Esophagus (tissue), 2 donors: Measurements from ENCODE around the gene SLC4A4. TPM values are rescaled to one million over a fixed set of nuclear protein-coding genes. Genes with fewer than 3 reads are reported as not detected.

ENCODE experiments used
- H3K27ac ChIP-seq, 2 donors: one replicate each; pipeline ENCODE4 v1.5.1; 2013; ENCODE audit warnings: low read depth in 2 of 2, mild to moderate bottlenecking in 2 of 2, inconsistent platforms in 1 of 2, low read length in 1 of 2, moderate library complexity in 1 of 2
- H3K27me3 ChIP-seq, 2 donors: one replicate each; pipeline ENCODE4 v1.6.1; 2013; ENCODE audit warnings: low read length in 2 of 2, control low read depth in 1 of 2, mild to moderate bottlenecking in 1 of 2; ENCODE audit not compliant: insufficient read depth in 2 of 2, control insufficient read depth in 1 of 2
- H3K36me3 ChIP-seq, 2 donors: one replicate each; pipeline ENCODE4 v1.6.1; 2013; ENCODE audit warnings: low read length in 1 of 2; ENCODE audit not compliant: control insufficient read depth in 2 of 2, insufficient read depth in 2 of 2
- H3K4me1 ChIP-seq, 2 donors: one replicate each; pipeline ENCODE4 v1.6.1; 2013; ENCODE audit warnings: low read length in 1 of 2; ENCODE audit not compliant: control insufficient read depth in 2 of 2, insufficient read depth in 2 of 2
- H3K4me3 ChIP-seq, 2 donors: one replicate each; pipeline ENCODE4 v1.5.1; 2013; ENCODE audit warnings: low read length in 2 of 2, mild to moderate bottlenecking in 2 of 2, low read depth in 1 of 2, moderate library complexity in 1 of 2
- H3K9me3 ChIP-seq, 2 donors: one replicate each; pipeline ENCODE4 v1.6.1; 2013; ENCODE audit warnings: mild to moderate bottlenecking in 2 of 2, low read depth in 1 of 2, low read length in 1 of 2, moderate library complexity in 1 of 2; ENCODE audit not compliant: control insufficient read depth in 2 of 2, insufficient read depth in 1 of 2
- WGBS, 2 donors: extraction: QIAGEN DNeasy Blood & Tissue Kit; methylation state at CpG; one replicate each; pipeline ENCODE4 v1.1.7; 2013; 5-methylcytosine and 5-hydroxymethylcytosine counted together
- polyA plus RNA-seq, 2 donors: library from polyadenylated mRNA; stranded (reverse); fragments of 200-250 nt; gene quantifications; one replicate each; pipeline ENCODE4 v1.2.3, GENCODE V29; 2013
- donor health status: healthy with polysubstance abuse.
- donor health status: Bipolar disorder and iron deficiency.

Gene SLC4A4
- polyA plus RNA-seq, 2 donors: 0.39 to 0.75 TPM

DNA sequence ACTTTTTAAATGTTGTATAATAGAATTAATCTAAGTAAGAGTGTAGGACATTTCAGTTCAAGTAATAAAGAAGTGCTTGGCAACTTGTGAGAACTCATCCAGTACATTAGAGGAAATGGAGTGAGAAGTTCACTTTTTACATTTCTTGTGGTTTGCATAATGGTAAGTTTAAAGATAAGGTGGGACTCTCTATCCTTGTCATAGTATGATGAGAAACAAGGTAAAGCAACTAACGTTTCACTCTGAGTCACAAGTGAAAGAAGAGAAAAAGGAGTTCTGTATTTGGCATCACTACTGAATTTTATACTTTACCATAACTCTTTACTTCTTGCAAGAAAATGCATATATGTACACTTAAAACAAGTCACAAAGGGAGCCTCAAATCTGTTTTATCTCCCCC lies 219.4 kb downstream of the SLC4A4 start:
- no peaks in the 10 kb centered on the region for H3K9me3 ChIP-seq
- 35 to 56% methylated on average over 1 of the region's 1 CpG for WGBS, 2 donors
- no peak overlapping the region for H3K4me3 ChIP-seq
- no peaks in the 10 kb centered on the region for H3K27me3 ChIP-seq
- no peaks in the 10 kb centered on the region for H3K36me3 ChIP-seq
- H3K27ac ChIP-seq: no peak overlapping the region
- no peaks in the 10 kb centered on the region for H3K4me1 ChIP-seq

- no peak overlapping the region for H3K27ac ChIP-seq
- H3K36me3 ChIP-seq: no peaks in the 10 kb centered on the region
- no peak overlapping the region for H3K4me3 ChIP-seq
- no peaks in the 10 kb centered on the region for H3K27me3 ChIP-seq
- no peaks in the 10 kb centered on the region for H3K9me3 ChIP-seq
- no peaks in the 10 kb centered on the region for H3K4me1 ChIP-seq
- 0% methylated on average over 1 of the region's 1 CpG for WGBS, 2 donors
These were observed 221.2 kb downstream of the SLC4A4 start for GRCh38 chr4:71559957-71560571.

DNA sequence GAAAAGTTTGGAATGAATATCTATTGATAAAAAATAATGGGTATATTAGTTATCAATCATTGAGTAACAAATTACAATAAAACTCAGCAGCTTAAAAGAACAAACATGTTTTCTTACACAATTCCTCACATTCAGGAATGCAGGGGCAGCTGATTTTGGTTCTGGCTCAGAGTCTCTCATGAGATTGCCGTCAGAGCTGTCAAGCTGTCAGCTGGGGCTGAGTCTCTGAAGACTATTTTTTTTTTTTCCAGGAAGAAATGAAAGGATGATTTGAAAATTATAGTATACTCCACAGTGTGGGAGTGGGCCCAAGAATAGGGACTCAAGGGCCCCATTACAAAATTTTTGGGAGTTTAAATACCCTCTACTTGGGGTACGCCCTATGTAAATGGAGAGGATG lies 226.0 kb downstream of the SLC4A4 start:
- Histone ChIP-seq H3K27me3 (no peaks in the 10 kb centered on the region), H3K36me3 (no peaks in the 10 kb centered on the region), H3K4me1 (no peaks in the 10 kb centered on the region), H3K4me3 (no peak overlapping the region), H3K9me3 (no peaks in the 10 kb centered on the region), H3K27ac (no peak overlapping the region)
- 87% methylated on average over 2 of the region's 2 CpGs for WGBS, 2 donors

- Histone ChIP-seq H3K9me3 (no peaks in the 10 kb centered on the region), H3K27me3 (no peaks in the 10 kb centered on the region), H3K4me3 (no peak overlapping the region), H3K4me1 (no peaks in the 10 kb centered on the region), H3K27ac (no peak overlapping the region), H3K36me3 (no peaks in the 10 kb centered on the region)
- 74 to 76% methylated on average over 3 of the region's 3 CpGs for WGBS, 2 donors
These were observed 228.0 kb downstream of the SLC4A4 start for GRCh38 chr4:71566856-71567255.

- Histone ChIP-seq H3K27me3 (no peaks in the 10 kb centered on the region), H3K9me3 (no peaks in the 10 kb centered on the region), H3K36me3 (no peaks in the 10 kb centered on the region), H3K4me1 (no peaks in the 10 kb centered on the region), H3K4me3 (no peak overlapping the region), H3K27ac (no peak overlapping the region)
- 0% methylated on average over 1 of the region's 1 CpG for WGBS, 2 donors
These were observed 229.3 kb downstream of the SLC4A4 start for GRCh38 chr4:71568131-71568530.

DNA sequence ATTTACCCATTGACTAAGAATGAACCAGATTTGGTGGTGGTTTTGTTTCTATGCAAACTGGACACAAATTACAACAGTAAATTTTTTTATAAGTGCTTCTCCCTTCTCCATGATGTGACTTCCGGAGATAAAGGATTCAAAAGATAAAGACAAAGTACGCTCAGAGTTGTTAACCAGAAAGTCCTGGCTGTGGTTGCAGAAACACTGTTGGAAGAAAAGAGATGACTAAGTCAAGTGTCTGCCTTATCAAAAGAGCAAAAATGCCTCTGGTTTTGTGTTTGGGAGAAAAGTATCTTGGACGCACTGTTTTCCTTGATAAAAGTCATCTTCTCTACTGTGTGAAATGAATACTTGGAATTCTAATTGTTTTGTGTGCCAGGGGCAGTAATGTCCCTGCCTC lies 231.7 kb downstream of the SLC4A4 start:
- H3K4me3 ChIP-seq: no peak overlapping the region
- H3K27me3 ChIP-seq: no peaks in the 10 kb centered on the region
- no peaks in the 10 kb centered on the region for H3K4me1 ChIP-seq
- 82 to 88% methylated on average over 3 of the region's 3 CpGs for WGBS, 2 donors
- no peaks in the 10 kb centered on the region for H3K9me3 ChIP-seq
- no peak overlapping the region for H3K27ac ChIP-seq
- H3K36me3 ChIP-seq: no peaks in the 10 kb centered on the region

DNA sequence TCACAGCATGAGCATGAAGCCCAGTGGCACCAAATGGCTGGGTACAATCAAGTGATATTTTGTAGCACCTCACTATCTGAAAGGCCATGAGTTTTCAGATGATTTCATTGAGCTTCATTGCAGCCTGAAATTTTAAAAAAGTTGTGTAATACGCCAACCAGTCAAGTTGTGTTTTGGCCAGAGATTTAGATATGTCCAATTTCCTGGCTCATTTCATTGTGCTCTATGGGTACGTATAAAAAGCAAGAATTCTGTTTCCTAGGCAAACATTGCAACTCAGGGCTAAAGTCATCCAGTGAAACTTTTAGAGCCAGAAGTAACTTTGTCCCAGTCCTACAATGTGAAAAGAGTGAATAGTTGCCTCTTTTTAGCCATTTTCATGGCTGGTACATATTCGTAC lies 232.5 kb downstream of the SLC4A4 start:
- no peaks in the 10 kb centered on the region for H3K9me3 ChIP-seq
- no peaks in the 10 kb centered on the region for H3K36me3 ChIP-seq
- H3K4me3 ChIP-seq: no peak overlapping the region
- no peaks in the 10 kb centered on the region for H3K27me3 ChIP-seq
- H3K4me1 ChIP-seq: no peaks in the 10 kb centered on the region
- WGBS, 2 donors: 88 to 91% methylated on average over 3 of the region's 3 CpGs
- H3K27ac ChIP-seq: no peak overlapping the region

DNA sequence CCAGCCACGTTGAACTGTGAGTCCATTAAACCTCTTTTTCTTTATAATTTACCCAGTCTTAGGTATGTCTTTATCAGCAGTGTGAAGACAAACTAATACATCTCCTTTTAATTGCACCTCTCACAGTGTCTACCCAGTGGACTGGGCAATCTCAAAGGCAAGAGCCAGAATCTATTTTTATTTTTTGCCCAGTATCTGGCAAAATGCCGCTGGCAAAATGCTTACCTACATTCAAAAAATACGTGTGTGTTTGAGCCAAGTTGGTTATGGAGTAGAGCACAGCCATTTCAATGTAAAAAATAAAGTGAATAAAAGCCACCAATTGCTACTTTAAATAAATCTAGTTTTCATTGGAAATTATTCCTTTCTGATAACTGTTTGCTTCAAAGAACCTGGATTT lies 245.2 kb downstream of the SLC4A4 start:
- H3K27ac ChIP-seq: no peak overlapping the region
- no peaks in the 10 kb centered on the region for H3K9me3 ChIP-seq
- H3K4me1 ChIP-seq: no peaks in the 10 kb centered on the region
- no peak overlapping the region for H3K4me3 ChIP-seq
- H3K36me3 ChIP-seq: no peaks in the 10 kb centered on the region
- 50 to 65% methylated on average over 3 of the region's 3 CpGs for WGBS, 2 donors
- no peaks in the 10 kb centered on the region for H3K27me3 ChIP-seq

DNA sequence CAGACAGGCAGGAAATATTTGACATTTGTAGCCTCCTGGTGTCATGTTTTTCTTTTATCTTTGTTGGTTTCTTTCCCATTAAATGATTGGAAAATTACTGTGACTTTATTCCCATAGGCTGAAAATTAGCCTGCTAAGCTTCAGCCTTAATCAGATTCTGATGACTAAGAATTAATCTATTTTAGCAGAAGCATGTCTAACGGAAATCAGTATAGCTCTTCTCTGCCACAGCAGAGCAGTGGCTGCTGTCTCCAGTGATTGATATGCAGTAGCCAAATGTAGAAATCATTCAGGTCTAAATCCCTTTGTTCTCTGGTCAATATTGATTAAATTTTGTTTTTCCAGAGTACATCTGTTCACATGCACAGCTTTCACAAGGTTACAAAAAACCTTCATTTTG lies 245.8 kb downstream of the SLC4A4 start:
- Histone ChIP-seq H3K27ac (no peak overlapping the region), H3K9me3 (no peaks in the 10 kb centered on the region), H3K36me3 (no peaks in the 10 kb centered on the region), H3K4me1 (no peaks in the 10 kb centered on the region), H3K4me3 (no peak overlapping the region), H3K27me3 (no peaks in the 10 kb centered on the region)
- 41 to 48% methylated on average over 1 of the region's 1 CpG for WGBS, 2 donors

DNA sequence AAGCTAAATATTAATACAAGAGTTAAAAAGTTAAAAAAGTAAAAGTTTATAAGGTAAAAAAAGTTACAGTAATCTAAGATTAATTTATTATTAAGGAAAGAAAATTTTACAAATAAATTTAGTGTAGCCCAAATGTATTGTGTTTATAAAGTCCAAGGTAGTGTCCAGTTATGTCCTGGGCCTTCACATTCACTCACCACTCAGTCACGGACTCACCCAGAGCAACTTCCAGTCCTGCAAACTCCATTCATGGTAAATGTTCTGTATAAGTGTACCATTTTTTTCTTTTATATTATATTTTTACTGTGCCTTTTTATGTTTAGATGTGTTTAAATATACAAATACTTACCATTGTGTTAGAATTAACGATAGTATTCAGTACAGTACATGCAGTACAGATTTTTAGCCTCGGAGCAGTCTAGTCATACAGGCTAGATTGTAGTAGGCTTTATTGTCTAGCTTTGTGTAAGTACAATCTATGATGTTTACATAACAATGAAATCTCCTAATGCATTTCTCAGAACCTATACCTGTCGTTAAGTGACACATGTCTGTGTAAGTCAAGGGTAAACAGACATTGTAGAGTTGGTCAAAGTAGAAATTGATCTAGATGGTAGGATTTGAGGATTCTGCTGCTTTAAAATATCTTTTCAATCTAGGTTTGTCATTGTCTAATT lies 247.4 kb downstream of the SLC4A4 start:
- Histone ChIP-seq H3K36me3 (no peaks in the 10 kb centered on the region), H3K4me1 (no peaks in the 10 kb centered on the region), H3K27me3 (no peaks in the 10 kb centered on the region), H3K27ac (no peak overlapping the region), H3K9me3 (no peaks in the 10 kb centered on the region), H3K4me3 (no peak overlapping the region)
- 53 to 59% methylated on average over 4 of the region's 4 CpGs for WGBS, 2 donors
